RKO (cell line): ENCODE measurements around the gene MEMO1.

Source experiments
- DNase-seq: peaks from one replicate; pipeline ENCODE4 v3.0.0-alpha.2; 2016; ENCODE audit warnings: low spot score

Gene MEMO1

GRCh38 chr2:31823558-31823957 is 187.2 kb downstream of the MEMO1 start:
- DNase-seq = no peak

DNA sequence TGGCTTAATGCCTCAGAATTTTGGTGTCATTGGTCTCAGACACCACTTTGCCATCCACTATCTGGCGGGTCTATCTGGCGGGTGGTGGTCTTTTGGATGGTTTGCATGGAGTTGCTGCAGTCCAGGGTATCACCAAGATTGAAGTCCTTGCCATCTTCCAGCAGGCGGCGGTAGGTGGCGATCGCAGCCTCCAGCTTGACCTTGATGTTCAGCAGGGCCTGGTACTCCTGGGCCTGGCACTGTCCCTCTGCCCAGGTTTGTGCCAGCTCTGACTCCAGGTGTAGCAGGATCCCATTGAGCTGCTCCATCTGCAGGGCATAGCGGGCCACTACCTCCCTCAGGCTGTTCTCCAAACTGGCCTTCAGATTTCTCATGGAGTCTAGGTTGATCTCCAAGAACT is 188.2 kb downstream of the MEMO1 start:
- DNase-seq = no peak
